Activated CD4-positive, alpha-beta T cell treated with anti-CD3 and anti-CD28 coated beads for 36 hours (primary cell): Measurements from ENCODE around the gene HNRNPUL2. TPM values are rescaled to one million over a fixed set of nuclear protein-coding genes. Genes with fewer than 3 reads are reported as not detected.

Source experiments
- ATAC-seq: fragments of 200-7000 bp; cut with Tn5 transposase; one replicate; pipeline ENCODE4 v1.10.0; 2021; ENCODE audit warnings: mild to moderate bottlenecking, moderate library complexity
- CTCF ChIA-PET: fragments of 350-600 bp; sonication (Branson Sonifier 250); formaldehyde crosslinking; loops from one replicate; lab custom pipeline; 2021; ENCODE audit warnings: antibody characterized with exemption; lab: Charles Lee
- POLR2A ChIA-PET: fragments of 350-600 bp; sonication (Branson Sonifier 250); formaldehyde crosslinking; loops from one replicate; lab custom pipeline; 2021; ENCODE audit warnings: antibody characterized with exemption, inconsistent platforms; lab: Charles Lee
- DNase-seq: peaks from one replicate; pipeline ENCODE4 v3.0.0-alpha.2; 2020
- H3K27ac Mint-ChIP-seq: one replicate; pipeline ENCODE4 v1.8.0; 2021; ENCODE audit warnings: mixed read lengths
- H3K27me3 Mint-ChIP-seq: one replicate; pipeline ENCODE4 v1.8.0; 2021; ENCODE audit warnings: mixed read lengths
- H3K36me3 Mint-ChIP-seq: one replicate; pipeline ENCODE4 v1.8.0; 2021; ENCODE audit warnings: low read depth, mixed read lengths
- H3K4me1 Mint-ChIP-seq: one replicate; pipeline ENCODE4 v1.8.0; 2021; ENCODE audit warnings: mixed read lengths
- H3K4me3 Mint-ChIP-seq: one replicate; pipeline ENCODE4 v1.8.0; 2021; ENCODE audit warnings: mild to moderate bottlenecking, moderate library complexity, mixed read lengths
- H3K9me3 Mint-ChIP-seq: one replicate; pipeline ENCODE4 v1.8.0; 2021; ENCODE audit warnings: low read depth, mixed read lengths
- intact Hi-C, 2 experiments: fragments of 100-400 bp; cut with DNase I in 1 of 2; cut with micrococcal nuclease in 1 of 2; formaldehyde crosslinking; loops; one replicate each; pipeline versions ENCODE4 v1.14.2 to v1.15.1; 2022 to 2024; cut with DNase I, micrococcal nuclease
- total RNA-seq, 2 experiments: library from RNA; stranded (reverse); gene quantifications; one replicate each; pipeline ENCODE4 v1.2.3, GENCODE V29; 2021

HNRNPUL2 gene
- total RNA-seq, 2 experiments from 2014 or later = 48.7 to 59.6 TPM

- H3K4me1 Mint-ChIP-seq = peaks cover 44% of the 10 kb centered on the region
- ChIA-PET POLR2A (interaction anchor here (0.7 kb wide), 1 partner anchor 36 kb away, joined by 7 read pairs; no protein-coding TSS in a partner anchor), CTCF (interaction anchor here (1.6 kb wide), 1 partner anchor 21 kb away, joined by 3 read pairs; no protein-coding TSS in a partner anchor)
- no peak for DNase-seq
- H3K9me3 Mint-ChIP-seq = no peaks in the 10 kb centered on the region
- intact Hi-C loops = no loop called here
- H3K27me3 Mint-ChIP-seq = no peaks in the 10 kb centered on the region
- peak overlapping the region; percentile 47 for H3K27ac Mint-ChIP-seq
- no peak overlapping the region for H3K4me3 Mint-ChIP-seq
- ATAC-seq = no peak
- peaks cover 74% of the 10 kb centered on the region for H3K36me3 Mint-ChIP-seq
Measured at GRCh38 chr11:62716206-62716605, 11.1 kb downstream of the HNRNPUL2 start.

- intact Hi-C loops = no loop called here
- H3K4me3 Mint-ChIP-seq = no peak overlapping the region
- ATAC-seq = no peak
- H3K27ac Mint-ChIP-seq = peak overlapping the region; percentile 47
- H3K9me3 Mint-ChIP-seq = no peaks in the 10 kb centered on the region
- ChIA-PET CTCF (interaction anchor here (1.6 kb wide), 1 partner anchor 20 kb away, joined by 3 read pairs; no protein-coding TSS in a partner anchor), POLR2A (interaction anchor here (0.7 kb wide), 1 partner anchor 35 kb away, joined by 7 read pairs; no protein-coding TSS in a partner anchor)
- H3K27me3 Mint-ChIP-seq = no peaks in the 10 kb centered on the region
- no peak for DNase-seq
- H3K36me3 Mint-ChIP-seq = peaks cover 76% of the 10 kb centered on the region
- H3K4me1 Mint-ChIP-seq = peaks cover 46% of the 10 kb centered on the region
Measured at GRCh38 chr11:62715150-62716130, 11.8 kb downstream of the HNRNPUL2 start.

GRCh38 chr11:62713343-62713742, 13.9 kb downstream of the HNRNPUL2 start:
- Mint-ChIP-seq H3K4me1 (peaks cover 54% of the 10 kb centered on the region), H3K9me3 (no peaks in the 10 kb centered on the region), H3K27me3 (no peaks in the 10 kb centered on the region), H3K4me3 (no peak overlapping the region), H3K27ac (peak overlapping the region; percentile 89), H3K36me3 (peaks cover 76% of the 10 kb centered on the region)
- DNase-seq (no peak), ATAC-seq (no peak)
- CTCF ChIA-PET = interaction anchor here (1.5 to 2.0 kb wide), 2 partner anchors 11 to 19 kb away, joined by 3 to 5 read pairs; no protein-coding TSS in a partner anchor
- intact Hi-C loops = no loop called here
- POLR2A ChIA-PET = interaction anchor here (0.7 to 1.5 kb wide), 2 partner anchors 14 to 143 kb away, joined by 3 read pairs; partner anchors contain the start of gene HNRNPUL2

- no peak overlapping the region for H3K4me3 Mint-ChIP-seq
Measured at GRCh38 chr11:62712861-62713260, 14.4 kb downstream of the HNRNPUL2 start.

GRCh38 chr11:62712276-62712812, 14.9 kb downstream of the HNRNPUL2 start:
- intact Hi-C loops = no loop called here
- ChIA-PET CTCF (interaction anchor here (0.6 to 2.0 kb wide), 2 partner anchors 12 to 53 kb away, joined by 3 to 5 read pairs; no protein-coding TSS in a partner anchor), POLR2A (interaction anchor here (0.6 to 1.5 kb wide), 3 partner anchors 13 to 174 kb away, joined by 3 read pairs; partner anchors contain the start of gene HNRNPUL2)
- Mint-ChIP-seq H3K9me3 (no peaks in the 10 kb centered on the region), H3K36me3 (peaks cover 66% of the 10 kb centered on the region), H3K27ac (peak overlapping the region; percentile 89), H3K4me3 (no peak overlapping the region), H3K4me1 (peaks cover 58% of the 10 kb centered on the region), H3K27me3 (no peaks in the 10 kb centered on the region)
- DNase-seq = no peak
- ATAC-seq = no peak

More at GRCh38 chr11:62712861-62713260, 14.4 kb downstream of the HNRNPUL2 start:
- Mint-ChIP-seq H3K27me3 (no peaks in the 10 kb centered on the region), H3K9me3 (no peaks in the 10 kb centered on the region), H3K27ac (peak overlapping the region; percentile 89), H3K4me1 (peaks cover 55% of the 10 kb centered on the region), H3K36me3 (peaks cover 72% of the 10 kb centered on the region)
- POLR2A ChIA-PET = interaction anchor here (1.1 to 1.5 kb wide), 2 partner anchors 12 to 15 kb away, joined by 3 read pairs; partner anchors contain the start of gene HNRNPUL2
- DNase-seq (no peak), ATAC-seq (no peak)
- intact Hi-C loops = no loop called here
- CTCF ChIA-PET = interaction anchor here (0.6 to 2.0 kb wide), 2 partner anchors 11 to 53 kb away, joined by 3 to 5 read pairs; no protein-coding TSS in a partner anchor

- ChIA-PET CTCF (interaction anchor here (0.6 to 1.6 kb wide), 5 partner anchors 9 to 158 kb away, joined by 3 to 5 read pairs (median 3); partner anchors contain the start of gene LBHD1), POLR2A (interaction anchor here (1.0 to 3.2 kb wide), 7 partner anchors 17 to 146 kb away, joined by 3 to 16 read pairs (median 10); partner anchors contain the start of genes C11orf98, CSKMT, HNRNPUL2 and LBHD1)
- H3K9me3 Mint-ChIP-seq = no peaks in the 10 kb centered on the region
- H3K27ac Mint-ChIP-seq = peak overlapping the region; percentile 97
- intact Hi-C loops = no loop called here
- peaks cover 70% of the 10 kb centered on the region for H3K4me1 Mint-ChIP-seq
- peaks cover 52% of the 10 kb centered on the region for H3K36me3 Mint-ChIP-seq
- no peak for ATAC-seq
- peak; percentile 42 for DNase-seq
- no peaks in the 10 kb centered on the region for H3K27me3 Mint-ChIP-seq
- peak overlapping the region; percentile 86 for H3K4me3 Mint-ChIP-seq
Measured at GRCh38 chr11:62710001-62710345, 17.3 kb downstream of the HNRNPUL2 start.

- H3K9me3 Mint-ChIP-seq = no peaks in the 10 kb centered on the region
- peaks cover 48% of the 10 kb centered on the region for H3K36me3 Mint-ChIP-seq
- peaks cover 66% of the 10 kb centered on the region for H3K4me1 Mint-ChIP-seq
- ChIA-PET CTCF (interaction anchor here (0.6 to 1.8 kb wide), 9 partner anchors 8 to 158 kb away, joined by 3 to 6 read pairs (median 3); partner anchors contain the start of gene LBHD1), POLR2A (interaction anchor here (0.5 to 3.2 kb wide), 13 partner anchors 9 to 157 kb away, joined by 3 to 16 read pairs (median 3); partner anchors contain the start of genes C11orf98, CSKMT, HNRNPUL2 and LBHD1)
- H3K4me3 Mint-ChIP-seq = peak overlapping the region; percentile 86
- H3K27ac Mint-ChIP-seq = peak overlapping the region; percentile 97
- ATAC-seq (peak; percentile 86), DNase-seq (peak; percentile 98)
- intact Hi-C loops = loop anchor here (1.0 to 5.0 kb wide), 11 partner anchors 18 to 172 kb away; partner anchors contain the start of genes HNRNPUL2 (in 2 of the 2), TUT1 (in 2 of the 2), GANAB (in 1 of the 2) and INTS5 (in 1 of the 2)
- no peaks in the 10 kb centered on the region for H3K27me3 Mint-ChIP-seq
Measured at GRCh38 chr11:62709247-62710000, 17.8 kb downstream of the HNRNPUL2 start.

- H3K36me3 Mint-ChIP-seq = peaks cover 44% of the 10 kb centered on the region
Measured at GRCh38 chr11:62708793-62709192, 18.5 kb downstream of the HNRNPUL2 start.

GRCh38 chr11:62708392-62708791, 18.9 kb downstream of the HNRNPUL2 start:
- Mint-ChIP-seq H3K4me3 (peak overlapping the region; percentile 86), H3K27me3 (no peaks in the 10 kb centered on the region)
- POLR2A ChIA-PET = interaction anchor here (0.5 to 3.2 kb wide), 10 partner anchors 22 to 1609 kb away, joined by 3 to 16 read pairs (median 6); partner anchors contain the start of genes C11orf98, CSKMT, LBHD1 and MTA2

More at GRCh38 chr11:62708793-62709192, 18.5 kb downstream of the HNRNPUL2 start:
- ChIA-PET POLR2A (interaction anchor here (0.5 to 3.2 kb wide), 14 partner anchors 9 to 1609 kb away, joined by 3 to 16 read pairs (median 3); partner anchors contain the start of genes C11orf98, CSKMT, HNRNPUL2 and LBHD1), CTCF (interaction anchor here (0.5 to 1.8 kb wide), 8 partner anchors 9 to 170 kb away, joined by 3 to 6 read pairs (median 4); no protein-coding TSS in a partner anchor)
- Mint-ChIP-seq H3K27me3 (no peaks in the 10 kb centered on the region), H3K4me1 (peaks cover 60% of the 10 kb centered on the region), H3K9me3 (no peaks in the 10 kb centered on the region), H3K4me3 (peak overlapping the region; percentile 86), H3K27ac (peak overlapping the region; percentile 97)
- DNase-seq (peak; percentile 65), ATAC-seq (peak; percentile 20)
- intact Hi-C loops = loop anchor here (1.0 to 5.0 kb wide), 11 partner anchors 19 to 173 kb away; partner anchors contain the start of genes HNRNPUL2 (in 2 of the 2), TUT1 (in 2 of the 2), GANAB (in 1 of the 2) and INTS5 (in 1 of the 2)

More at GRCh38 chr11:62708392-62708791, 18.9 kb downstream of the HNRNPUL2 start:
- ATAC-seq = no peak
- Mint-ChIP-seq H3K27ac (peak overlapping the region; percentile 97), H3K9me3 (no peaks in the 10 kb centered on the region), H3K4me1 (peaks cover 56% of the 10 kb centered on the region), H3K36me3 (peaks cover 42% of the 10 kb centered on the region)
- DNase-seq = peak; percentile 13
- intact Hi-C loops = loop anchor here (2.0 to 5.0 kb wide), 3 partner anchors 36 to 116 kb away; partner anchors contain the start of genes LBHD1 (in 1 of the 2), MTA2 (in 1 of the 2), TUT1 (in 1 of the 2) and UQCC3 (in 1 of the 2)
- CTCF ChIA-PET = interaction anchor here (0.5 to 1.8 kb wide), 8 partner anchors 9 to 169 kb away, joined by 3 to 6 read pairs (median 3); partner anchors contain the start of genes C11orf98 and CSKMT
